ENCODE measurements around the gene NUBP1.

The NUBP1 gene

GRCh38 chr16:10760858-10761257 lies 17.2 kb downstream of the NUBP1 start:
- peaks cover 12 to 87% (median 75%) of the 10 kb centered on the region in 4 experiments for H3K36me3 ChIP-seq (ENCODE audit: control insufficient read depth in 4 of 4, insufficient read depth in 4 of 4, low read length in 3 of 4)
- 100% methylated on average over 2 of the region's 3 CpGs for WGBS (ENCODE audit: insufficient coverage)
- POLR2A ChIA-PET = no interaction called here

DNA sequence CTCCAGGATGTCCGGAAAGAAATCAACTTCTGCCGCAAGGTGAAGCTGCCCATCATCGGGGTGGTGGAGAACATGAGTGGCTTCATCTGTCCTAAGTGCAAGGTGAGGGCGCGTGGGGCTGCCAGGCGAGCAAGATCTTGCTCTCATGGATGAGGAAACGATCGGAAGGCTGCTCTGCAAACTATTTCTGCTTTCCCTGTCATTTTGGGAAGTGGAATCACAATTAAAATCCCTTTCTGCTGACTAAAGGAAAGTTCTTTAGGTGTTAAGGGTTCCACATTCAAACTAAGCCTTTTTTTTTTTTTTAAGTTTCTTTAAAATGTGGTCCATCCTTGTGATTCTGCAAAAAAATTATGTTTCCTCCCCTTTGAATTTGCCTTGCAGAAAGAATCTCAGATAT lies 17.7 kb downstream of the NUBP1 start:
- no peaks in the 10 kb centered on the region for H3K9me3 ChIP-seq (ENCODE audit: control extremely low read depth in 1 of 5, control insufficient read depth in 4 of 5, insufficient read depth in 2 of 5, low read depth in 1 of 5, low read length in 4 of 5)
- no peak overlapping the region for H3K27ac ChIP-seq (ENCODE audit: insufficient read depth in 1 of 2, low read depth in 1 of 2, low read length in 2 of 2, poor library complexity in 1 of 2, severe bottlenecking in 2 of 2)
- POLR2A ChIA-PET = no interaction called here
- peaks cover 0 to 13% (median 10%) of the 10 kb centered on the region in 4 experiments for H3K4me1 ChIP-seq (ENCODE audit: control extremely low read depth in 1 of 4, control insufficient read depth in 4 of 4, insufficient read depth in 4 of 4, low read length in 3 of 4)
- H3K27me3 ChIP-seq (replicated peaks in 2 of 5; ENCODE audit: control insufficient read depth in 4 of 5, insufficient read depth in 5 of 5, low read length in 4 of 5) = no peaks in the 10 kb centered on the region
- DNase-seq = no peak
- peaks cover 12 to 91% (median 72%) of the 10 kb centered on the region in 4 experiments for H3K36me3 ChIP-seq (ENCODE audit: control insufficient read depth in 4 of 4, insufficient read depth in 4 of 4, low read length in 3 of 4)
- CTCF ChIA-PET = no interaction called here
- H3K4me3 ChIP-seq (ENCODE audit: control insufficient read depth in 1 of 7, extremely low read depth in 1 of 7, insufficient read depth in 4 of 7, low read depth in 2 of 7, low read length in 6 of 7) = no peak overlapping the region
- 97% methylated on average over 7 of the region's 8 CpGs for WGBS (ENCODE audit: insufficient coverage)

More at GRCh38 chr16:10760858-10761257, 17.2 kb downstream of the NUBP1 start:
- Histone ChIP-seq H3K4me1 (ENCODE audit: control extremely low read depth in 1 of 4, control insufficient read depth in 4 of 4, insufficient read depth in 4 of 4, low read length in 3 of 4) (peaks cover 0 to 13% (median 12%) of the 10 kb centered on the region in 4 experiments), H3K4me3 (ENCODE audit: control insufficient read depth in 1 of 7, extremely low read depth in 1 of 7, insufficient read depth in 4 of 7, low read depth in 2 of 7, low read length in 6 of 7) (no peak overlapping the region), H3K27me3 (replicated peaks in 2 of 5; ENCODE audit: control insufficient read depth in 4 of 5, insufficient read depth in 5 of 5, low read length in 4 of 5) (no peaks in the 10 kb centered on the region), H3K9me3 (ENCODE audit: control extremely low read depth in 1 of 5, control insufficient read depth in 4 of 5, insufficient read depth in 2 of 5, low read depth in 1 of 5, low read length in 4 of 5) (no peaks in the 10 kb centered on the region), H3K27ac (ENCODE audit: insufficient read depth in 1 of 2, low read depth in 1 of 2, low read length in 2 of 2, poor library complexity in 1 of 2, severe bottlenecking in 2 of 2) (no peak overlapping the region)
- no peak for DNase-seq
- CTCF ChIA-PET = no interaction called here

- DNase-seq = no peak
- peaks cover 12 to 81% (median 65%) of the 10 kb centered on the region in 4 experiments for H3K36me3 ChIP-seq (ENCODE audit: control insufficient read depth in 4 of 4, insufficient read depth in 4 of 4, low read length in 3 of 4)
- peaks cover 0 to 13% (median 9%) of the 10 kb centered on the region in 4 experiments for H3K4me1 ChIP-seq (ENCODE audit: control extremely low read depth in 1 of 4, control insufficient read depth in 4 of 4, insufficient read depth in 4 of 4, low read length in 3 of 4)
- H3K27me3 ChIP-seq (replicated peaks in 2 of 5; ENCODE audit: control insufficient read depth in 4 of 5, insufficient read depth in 5 of 5, low read length in 4 of 5) = no peaks in the 10 kb centered on the region
- no peak overlapping the region for H3K4me3 ChIP-seq (ENCODE audit: control insufficient read depth in 1 of 7, extremely low read depth in 1 of 7, insufficient read depth in 4 of 7, low read depth in 2 of 7, low read length in 6 of 7)
- CTCF ChIA-PET = no interaction called here
- H3K9me3 ChIP-seq (ENCODE audit: control extremely low read depth in 1 of 5, control insufficient read depth in 4 of 5, insufficient read depth in 2 of 5, low read depth in 1 of 5, low read length in 4 of 5) = no peaks in the 10 kb centered on the region
- no peak overlapping the region for H3K27ac ChIP-seq (ENCODE audit: insufficient read depth in 1 of 2, low read depth in 1 of 2, low read length in 2 of 2, poor library complexity in 1 of 2, severe bottlenecking in 2 of 2)
- POLR2A ChIA-PET = no interaction called here
- WGBS (ENCODE audit: insufficient coverage) = 87% methylated on average over 24 of the region's 35 CpGs
Measured at GRCh38 chr16:10762336-10763016, 18.8 kb downstream of the NUBP1 start.

DNA sequence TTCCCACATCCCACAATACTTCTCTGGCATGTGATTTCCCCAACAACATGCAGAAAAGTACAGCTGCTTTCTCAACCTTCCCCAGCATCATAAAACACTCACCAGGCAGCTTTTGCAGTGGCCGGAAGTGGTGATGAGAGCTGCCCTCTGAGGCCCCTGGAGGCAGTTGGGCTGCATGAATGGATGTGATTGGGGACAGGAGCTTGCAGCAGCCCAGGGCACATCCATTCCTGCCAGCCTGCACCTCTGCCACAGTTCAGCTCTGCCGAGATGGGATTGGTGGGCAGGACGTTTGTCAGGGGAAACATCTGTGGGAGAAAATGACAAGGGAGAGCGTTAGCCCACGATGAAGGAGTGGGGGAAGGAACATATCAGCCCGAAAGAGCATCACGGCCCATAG lies 19.8 kb downstream of the NUBP1 start:
- POLR2A ChIA-PET = no interaction called here
- Histone ChIP-seq H3K4me1 (ENCODE audit: control extremely low read depth in 1 of 4, control insufficient read depth in 4 of 4, insufficient read depth in 4 of 4, low read length in 3 of 4) (peaks cover 0 to 13% (median 9%) of the 10 kb centered on the region in 4 experiments), H3K36me3 (ENCODE audit: control insufficient read depth in 4 of 4, insufficient read depth in 4 of 4, low read length in 3 of 4) (peaks cover 10 to 78% (median 56%) of the 10 kb centered on the region in 4 experiments), H3K9me3 (ENCODE audit: control extremely low read depth in 1 of 5, control insufficient read depth in 4 of 5, insufficient read depth in 2 of 5, low read depth in 1 of 5, low read length in 4 of 5) (no peaks in the 10 kb centered on the region), H3K27ac (ENCODE audit: insufficient read depth in 1 of 2, low read depth in 1 of 2, low read length in 2 of 2, poor library complexity in 1 of 2, severe bottlenecking in 2 of 2) (no peak overlapping the region), H3K4me3 (ENCODE audit: control insufficient read depth in 1 of 7, extremely low read depth in 1 of 7, insufficient read depth in 4 of 7, low read depth in 2 of 7, low read length in 6 of 7) (no peak overlapping the region), H3K27me3 (replicated peaks in 2 of 5; ENCODE audit: control insufficient read depth in 4 of 5, insufficient read depth in 5 of 5, low read length in 4 of 5) (no peaks in the 10 kb centered on the region)
- CTCF ChIA-PET = interaction anchor here (0.7 kb wide), 1 partner anchor 17 kb away, joined by 4 read pairs; no protein-coding TSS in a partner anchor
- WGBS (ENCODE audit: insufficient coverage) = 64% methylated on average over 7 of the region's 7 CpGs
- DNase-seq = peak; percentile 20 to 88 (median 76)

DNA sequence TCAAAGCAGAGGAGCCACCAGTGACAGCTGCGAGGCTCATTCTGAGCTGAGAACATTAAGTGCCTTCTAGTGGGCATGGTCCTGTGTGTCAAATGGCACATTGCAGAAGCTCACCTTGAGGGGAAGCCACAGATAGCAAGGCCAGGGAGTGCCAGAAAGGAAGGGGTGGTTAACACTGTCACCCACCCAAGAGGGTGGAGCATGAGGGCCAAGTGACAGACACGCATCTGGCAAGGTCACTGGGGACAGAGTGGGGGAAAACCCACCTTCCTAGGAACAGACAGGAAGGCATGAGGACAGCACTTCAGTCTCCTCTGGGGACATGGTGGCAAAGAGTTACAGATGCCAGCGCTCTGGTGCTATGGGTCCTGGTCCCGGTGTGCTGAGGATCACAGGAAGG lies 22.1 kb downstream of the NUBP1 start:
- POLR2A ChIA-PET = no interaction called here
- H3K27ac ChIP-seq (ENCODE audit: insufficient read depth in 1 of 2, low read depth in 1 of 2, low read length in 2 of 2, poor library complexity in 1 of 2, severe bottlenecking in 2 of 2) = no peak overlapping the region

GRCh38 chr16:10767127-10767526 lies 23.5 kb downstream of the NUBP1 start:
- WGBS (ENCODE audit: insufficient coverage) = 98% methylated on average over 5 of the region's 7 CpGs
- Histone ChIP-seq H3K27me3 (replicated peaks in 2 of 5; ENCODE audit: control insufficient read depth in 4 of 5, insufficient read depth in 5 of 5, low read length in 4 of 5) (no peaks in the 10 kb centered on the region), H3K4me1 (ENCODE audit: control extremely low read depth in 1 of 4, control insufficient read depth in 4 of 4, insufficient read depth in 4 of 4, low read length in 3 of 4) (peaks cover 0 to 22% (median 15%) of the 10 kb centered on the region in 4 experiments), H3K9me3 (ENCODE audit: control extremely low read depth in 1 of 5, control insufficient read depth in 4 of 5, insufficient read depth in 2 of 5, low read depth in 1 of 5, low read length in 4 of 5) (no peaks in the 10 kb centered on the region), H3K27ac (ENCODE audit: insufficient read depth in 1 of 2, low read depth in 1 of 2, low read length in 2 of 2, poor library complexity in 1 of 2, severe bottlenecking in 2 of 2) (no peak overlapping the region), H3K36me3 (ENCODE audit: control insufficient read depth in 4 of 4, insufficient read depth in 4 of 4, low read length in 3 of 4) (peaks cover 11 to 58% (median 39%) of the 10 kb centered on the region in 4 experiments), H3K4me3 (ENCODE audit: control insufficient read depth in 1 of 7, extremely low read depth in 1 of 7, insufficient read depth in 4 of 7, low read depth in 2 of 7, low read length in 6 of 7) (no peak overlapping the region)
- ChIA-PET POLR2A (no interaction called here), CTCF (no interaction called here)
- DNase-seq = no peak

More for the DNA sequence above, 22.1 kb downstream of the NUBP1 start:
- no peaks in the 10 kb centered on the region for H3K9me3 ChIP-seq (ENCODE audit: control extremely low read depth in 1 of 5, control insufficient read depth in 4 of 5, insufficient read depth in 2 of 5, low read depth in 1 of 5, low read length in 4 of 5)
- DNase-seq = peak in 2 of 3 donors; percentile 40 to 41
- H3K36me3 ChIP-seq (ENCODE audit: control insufficient read depth in 4 of 4, insufficient read depth in 4 of 4, low read length in 3 of 4) = peaks cover 15 to 72% (median 52%) of the 10 kb centered on the region in 4 experiments
- 96% methylated on average over 4 of the region's 4 CpGs for WGBS (ENCODE audit: insufficient coverage)
- CTCF ChIA-PET = interaction anchor here (1.3 to 1.6 kb wide), 3 partner anchors 12 to 150 kb away, joined by 3 read pairs; no protein-coding TSS in a partner anchor
- no peak overlapping the region for H3K4me3 ChIP-seq (ENCODE audit: control insufficient read depth in 1 of 7, extremely low read depth in 1 of 7, insufficient read depth in 4 of 7, low read depth in 2 of 7, low read length in 6 of 7)
- peaks cover 0 to 15% (median 11%) of the 10 kb centered on the region in 4 experiments for H3K4me1 ChIP-seq (ENCODE audit: control extremely low read depth in 1 of 4, control insufficient read depth in 4 of 4, insufficient read depth in 4 of 4, low read length in 3 of 4)
- no peaks in the 10 kb centered on the region for H3K27me3 ChIP-seq (replicated peaks in 2 of 5; ENCODE audit: control insufficient read depth in 4 of 5, insufficient read depth in 5 of 5, low read length in 4 of 5)

- Histone ChIP-seq H3K4me3 (ENCODE audit: control insufficient read depth in 1 of 7, extremely low read depth in 1 of 7, insufficient read depth in 4 of 7, low read depth in 2 of 7, low read length in 6 of 7) (no peak overlapping the region), H3K27ac (ENCODE audit: insufficient read depth in 1 of 2, low read depth in 1 of 2, low read length in 2 of 2, poor library complexity in 1 of 2, severe bottlenecking in 2 of 2) (no peak overlapping the region), H3K4me1 (ENCODE audit: control extremely low read depth in 1 of 4, control insufficient read depth in 4 of 4, insufficient read depth in 4 of 4, low read length in 3 of 4) (peaks cover 0 to 19% (median 7%) of the 10 kb centered on the region in 4 experiments), H3K27me3 (replicated peaks in 2 of 5; ENCODE audit: control insufficient read depth in 4 of 5, insufficient read depth in 5 of 5, low read length in 4 of 5) (no peaks in the 10 kb centered on the region), H3K36me3 (ENCODE audit: control insufficient read depth in 4 of 4, insufficient read depth in 4 of 4, low read length in 3 of 4) (peaks cover 6 to 36% (median 22%) of the 10 kb centered on the region in 4 experiments), H3K9me3 (ENCODE audit: control extremely low read depth in 1 of 5, control insufficient read depth in 4 of 5, insufficient read depth in 2 of 5, low read depth in 1 of 5, low read length in 4 of 5) (no peaks in the 10 kb centered on the region)
- ChIA-PET POLR2A (no interaction called here), CTCF (interaction anchor here (1.0 to 2.8 kb wide), 3 partner anchors 11 to 150 kb away, joined by 3 to 8 read pairs (median 3); no protein-coding TSS in a partner anchor)
- 87% methylated on average over 3 of the region's 7 CpGs for WGBS (ENCODE audit: insufficient coverage)
- DNase-seq = no peak
Measured at GRCh38 chr16:10769381-10769780, 25.7 kb downstream of the NUBP1 start.

Data from common myeloid progenitor, CD34-positive (primary cell).